ENCODE data around the gene CYSTM1.

DNA sequence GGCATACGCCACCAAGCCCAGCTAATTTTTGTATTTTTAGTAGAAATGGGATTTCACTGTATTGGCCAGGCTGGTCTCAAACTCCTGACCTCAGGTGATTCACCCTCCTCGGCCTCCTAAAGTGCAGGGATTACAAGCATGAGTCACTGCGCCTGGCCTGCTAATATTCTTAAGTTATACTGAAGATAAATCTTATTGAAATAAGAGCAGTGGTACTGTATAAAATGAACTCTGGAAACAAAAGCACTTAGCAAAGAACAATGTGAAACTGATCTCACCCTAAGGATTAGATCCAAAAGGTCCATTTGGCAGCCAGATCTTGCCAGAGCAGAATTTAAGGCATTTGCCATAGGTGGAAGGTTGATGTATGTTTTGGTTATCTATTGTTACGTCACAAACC lies 27.1 kb downstream of the CYSTM1 start:
- TF ChIP-seq, protein P1, sequence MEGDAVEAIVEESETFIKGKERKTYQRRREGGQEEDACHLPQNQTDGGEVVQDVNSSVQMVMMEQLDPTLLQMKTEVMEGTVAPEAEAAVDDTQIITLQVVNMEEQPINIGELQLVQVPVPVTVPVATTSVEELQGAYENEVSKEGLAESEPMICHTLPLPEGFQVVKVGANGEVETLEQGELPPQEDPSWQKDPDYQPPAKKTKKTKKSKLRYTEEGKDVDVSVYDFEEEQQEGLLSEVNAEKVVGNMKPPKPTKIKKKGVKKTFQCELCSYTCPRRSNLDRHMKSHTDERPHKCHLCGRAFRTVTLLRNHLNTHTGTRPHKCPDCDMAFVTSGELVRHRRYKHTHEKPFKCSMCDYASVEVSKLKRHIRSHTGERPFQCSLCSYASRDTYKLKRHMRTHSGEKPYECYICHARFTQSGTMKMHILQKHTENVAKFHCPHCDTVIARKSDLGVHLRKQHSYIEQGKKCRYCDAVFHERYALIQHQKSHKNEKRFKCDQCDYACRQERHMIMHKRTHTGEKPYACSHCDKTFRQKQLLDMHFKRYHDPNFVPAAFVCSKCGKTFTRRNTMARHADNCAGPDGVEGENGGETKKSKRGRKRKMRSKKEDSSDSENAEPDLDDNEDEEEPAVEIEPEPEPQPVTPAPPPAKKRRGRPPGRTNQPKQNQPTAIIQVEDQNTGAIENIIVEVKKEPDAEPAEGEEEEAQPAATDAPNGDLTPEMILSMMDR (IDR thresholded peaks at IDR 0.05 in 8 of 11, conservative IDR thresholded peaks at IDR 0.05 in 3 of 11), result no peak
- TF ChIP-seq POLR2AphosphoS5 (IDR thresholded peaks at IDR 0.05), result no peak
